Heart left ventricle (tissue), 16 donors: Measurements from ENCODE around the gene ULK4. TPM values are rescaled to one million over a fixed set of nuclear protein-coding genes. Genes with fewer than 3 reads are reported as not detected.
A peak's percentile ranks its signal among the peaks of the same experiment; 100 is the strongest.

Experiments
- ATAC-seq, 4 donors: fragments of 200-7000 bp; cut with Tn5 transposase; one replicate each; pipeline ENCODE4 v1.9.1; 2020 to 2022; ENCODE audit warnings: moderate library complexity in 4 of 4, mild to moderate bottlenecking in 3 of 4, moderate number of reproducible peaks in 1 of 4
- DNase-seq, 5 donors: peaks; one replicate each; pipeline ENCODE4 v3.0.0-alpha.2; 2020
- H3K27ac ChIP-seq, 12 donors: fragments of 200-600 bp; sonication (generic) in 4 of 12; one replicate each; pipeline versions ENCODE4 v1.5.0 to v1.8.0; 2016 to 2022; ENCODE audit warnings: mild to moderate bottlenecking in 2 of 12
- H3K27me3 ChIP-seq, 9 donors: fragments of 200-600 bp; sonication (generic) in 2 of 9; one replicate each; pipeline versions ENCODE4 v1.5.1 to v1.8.0; 2016 to 2022; ENCODE audit warnings: mild to moderate bottlenecking in 3 of 9
- H3K36me3 ChIP-seq, 9 donors: fragments of 200-600 bp; sonication (generic) in 2 of 9; one replicate each; pipeline versions ENCODE4 v1.5.0 to v1.8.0; 2018 to 2022; ENCODE audit warnings: mild to moderate bottlenecking in 2 of 9
- H3K4me1 ChIP-seq, 12 donors: fragments of 200-600 bp; sonication (generic) in 4 of 12; one replicate each; pipeline versions ENCODE4 v1.5.0 to v1.8.0; 2016 to 2022; ENCODE audit warnings: mild to moderate bottlenecking in 3 of 12
- H3K4me3 ChIP-seq, 12 donors: fragments of 200-600 bp; sonication (generic) in 4 of 12; one replicate each; pipeline versions ENCODE4 v1.5.0 to v1.8.0; 2017 to 2022; ENCODE audit warnings: mild to moderate bottlenecking in 9 of 12, moderate library complexity in 4 of 12
- H3K9me3 ChIP-seq, 12 donors: fragments of 200-600 bp; sonication (generic) in 4 of 12; one replicate each; pipeline versions ENCODE4 v1.5.0 to v1.8.0; 2016 to 2022; ENCODE audit warnings: mild to moderate bottlenecking in 1 of 12
- CTCF ChIP-seq, 12 donors: fragments of 200-600 bp; sonication (generic) in 4 of 12; IDR thresholded peaks; one replicate each; pipeline versions ENCODE4 v1.5.0 to v1.8.0; 2018 to 2022; ENCODE audit warnings: antibody characterized with exemption in 12 of 12, mild to moderate bottlenecking in 5 of 12
- POLR2A ChIP-seq, 2 donors: fragments of 450-650 bp; IDR thresholded peaks; one replicate each; pipeline ENCODE4 v1.6.1; 2017; ENCODE audit warnings: antibody characterized with exemption in 2 of 2, mild to moderate bottlenecking in 2 of 2, moderate library complexity in 2 of 2
- WGBS, 4 donors: extraction: QIAGEN DNeasy Blood & Tissue Kit in 2 of 4; methylation state at CpG; one replicate each; pipeline versions ENCODE4 v1.1.5 to v1.1.7; 2013 to 2018; 5-methylcytosine and 5-hydroxymethylcytosine counted together
- intact Hi-C, 10 donors: fragments of 100-400 bp; cut with DNase I; formaldehyde crosslinking; loops; one replicate each; pipeline versions ENCODE4 v1.11.1 to v1.14.2; 2022
- polyA plus RNA-seq, 2 donors: library from polyadenylated mRNA; stranded (reverse); fragments of 200-250 nt; gene quantifications; one replicate each; pipeline ENCODE4 v1.2.3, GENCODE V29; 2013
- total RNA-seq, 9 donors: library from RNA; depleted of rRNA in 2 of 9; stranded (reverse); fragments of >200 nt in 2 of 9; fragmentation: NEBNext Ultra II Directional in 3 of 9; extraction: Animal tissue kit (Norgen Biotek cat#: 25700) in 3 of 9; gene quantifications; one replicate each; pipeline versions ENCODE4 v1.1.0 to v1.2.4, GENCODE V29; 2016 to 2023
- donor health status: ischemic (EF 13 %, LVEDD 7.1; RV severe dilation, severe dysfunction).
- donor health status: healthy with polysubstance abuse.
- donor health status: DM: no; HTN: yes; CAD: no.
- donor health status: DM: no; HTN: no; CAD: no.
- donor health status: ischemic (EF 25% LVEDD 6.9; RV normal size, moderate dysfunction).
- donor health status: ischemic (EF 25% LVEDD 5.7; RV mildly dilated, moderate dysfunction).
- donor health status: healthy.
- donor health status: DM: yes; HTN: yes; CAD: no.
- donor health status: ischemic (EF 35%, LVEDD 5.7; RV mildly dilated, moderate dysfunction).
- donor health status: nonischemic (EF 11% LVEDD 7.7; RV severe dilation, severe dysfunction).
- donor health status: DM: yes; HTN: yes; CAD: no.
- donor health status: PGD.
- donor health status: ischemic (EF 29% LVEDD 5.4; RV normal size, mild dysfunction).
- donor health status: nonischemic (EF 23%, LVEDD 6.1; RV moderate dilation, normal function).

The ULK4 gene
- total and polyA plus RNA-seq, 11 donors, result 0.91 to 6.1 (median 2.1) TPM

DNA sequence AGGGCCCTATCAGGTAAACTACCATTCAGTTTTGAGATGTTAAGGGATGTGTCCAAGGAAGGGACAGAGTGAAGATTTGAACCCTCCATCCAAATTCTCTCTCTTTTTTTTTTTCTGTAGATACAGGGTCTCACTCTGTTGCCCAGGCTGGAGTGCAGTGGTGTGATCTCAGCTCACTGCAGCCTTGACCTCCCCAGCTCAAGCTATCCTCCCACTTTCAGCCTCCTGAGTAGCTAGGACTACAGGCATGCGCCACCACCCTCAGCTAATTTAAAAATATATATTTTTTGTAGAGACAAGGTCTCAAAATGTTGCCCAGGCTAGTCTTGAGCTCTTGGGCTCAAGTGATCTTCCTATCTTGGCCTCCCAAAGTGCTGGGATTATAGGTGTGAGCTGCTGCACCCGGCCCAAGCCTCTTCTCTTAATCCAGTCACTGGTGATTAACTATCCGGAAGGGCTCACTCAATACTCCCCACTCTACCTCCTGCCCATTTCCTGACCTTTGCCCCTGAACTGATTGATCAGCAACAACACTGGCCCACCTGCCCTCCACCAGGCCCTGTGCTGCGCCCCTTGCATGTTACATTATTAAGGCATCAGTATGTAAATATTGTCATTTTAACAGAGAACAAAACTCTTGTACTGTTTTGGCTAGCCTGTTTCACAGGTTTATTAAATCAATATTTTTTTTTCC, 597.9 kb downstream of the ULK4 start:
- 86 to 96% (median 93%) methylated on average over 4 of the region's 4 CpGs for WGBS, 4 donors
- TF ChIP-seq CTCF (IDR thresholded peaks at IDR 0.05) (no peak), POLR2A (IDR thresholded peaks at IDR 0.05) (no peak)
- Histone ChIP-seq H3K27me3 (no peaks in the 10 kb centered on the region), H3K27ac (no peak overlapping the region), H3K36me3 (no peaks in the 10 kb centered on the region), H3K4me1 (peaks cover 0 to 7% (median 0%) of the 10 kb centered on the region in 12 donors), H3K9me3 (no peaks in the 10 kb centered on the region), H3K4me3 (no peak overlapping the region)
- intact Hi-C loops, result no loop called here
- DNase-seq, result no peak
- no peak for ATAC-seq

- 27 to 55% (median 50%) methylated on average over 4 to 5 of the region's 5 CpGs for WGBS, 4 donors
- TF ChIP-seq CTCF (IDR thresholded peaks at IDR 0.05) (no peak), POLR2A (IDR thresholded peaks at IDR 0.05) (no peak)
- ATAC-seq (peak in 3 of 4 donors; percentile 22 to 64 (median 53)), DNase-seq (peak in 2 of 5 donors; percentile 28 to 37)
- no peak overlapping the region for H3K27ac ChIP-seq
- H3K4me1 ChIP-seq, result peaks cover 0 to 7% (median 0%) of the 10 kb centered on the region in 12 donors
- no peaks in the 10 kb centered on the region for H3K27me3 ChIP-seq
- no peaks in the 10 kb centered on the region for H3K9me3 ChIP-seq
- H3K36me3 ChIP-seq, result no peaks in the 10 kb centered on the region
- no peak overlapping the region for H3K4me3 ChIP-seq
- intact Hi-C loops, result no loop called here
Observed at GRCh38 chr3:41362638-41363559, 599.0 kb downstream of the ULK4 start.

DNA sequence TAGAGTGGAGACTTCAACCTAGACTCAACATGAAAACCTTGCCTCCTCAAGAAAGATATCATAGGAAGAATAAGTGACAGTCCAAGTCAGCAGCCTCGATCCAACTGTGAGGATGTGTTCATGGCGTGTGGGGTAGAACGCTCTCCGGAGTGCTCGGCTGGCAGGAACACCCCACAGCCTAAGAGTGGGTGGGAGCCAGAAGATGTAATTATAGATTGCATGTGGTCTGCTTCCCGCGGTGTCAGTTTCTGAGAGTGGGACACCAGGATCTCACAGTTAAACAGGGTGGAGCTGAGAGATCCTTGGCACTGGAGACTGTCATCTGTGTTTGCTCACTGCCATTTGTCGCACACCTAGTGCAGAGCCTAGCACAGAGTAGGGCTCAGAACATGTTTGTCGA, 604.6 kb downstream of the ULK4 start:
- Histone ChIP-seq H3K4me3 (no peak overlapping the region), H3K27ac (no peak overlapping the region), H3K27me3 (no peaks in the 10 kb centered on the region), H3K9me3 (no peaks in the 10 kb centered on the region), H3K4me1 (peaks cover 0 to 1% (median 0%) of the 10 kb centered on the region in 12 donors), H3K36me3 (no peaks in the 10 kb centered on the region)
- 76 to 83% (median 80%) methylated on average over 9 of the region's 9 CpGs for WGBS, 4 donors
- ATAC-seq (no peak), DNase-seq (no peak)
- TF ChIP-seq CTCF (IDR thresholded peaks at IDR 0.05) (no peak), POLR2A (IDR thresholded peaks at IDR 0.05) (no peak)
- intact Hi-C loops, result no loop called here

DNA sequence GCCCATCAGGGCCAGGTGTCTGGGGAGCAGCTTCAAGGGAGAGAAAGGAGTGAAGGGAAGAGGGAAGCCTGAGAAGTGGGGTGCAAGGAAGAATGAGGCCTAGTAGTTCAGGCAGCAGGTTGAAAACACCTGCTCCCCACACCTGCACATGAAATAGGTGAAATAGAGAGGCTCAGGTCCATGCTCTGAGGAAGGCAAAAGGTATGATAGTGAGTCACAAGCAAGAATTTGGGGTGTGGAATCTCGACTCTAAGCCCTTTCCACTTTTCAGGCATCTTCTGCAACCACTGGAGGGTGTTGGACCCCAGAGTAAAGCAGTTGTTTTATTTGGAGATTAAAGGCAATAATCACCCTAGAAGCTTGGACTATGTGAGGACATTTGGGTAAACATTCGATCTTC, 605.1 kb downstream of the ULK4 start:
- Histone ChIP-seq H3K9me3 (no peaks in the 10 kb centered on the region), H3K27ac (no peak overlapping the region), H3K4me3 (no peak overlapping the region), H3K36me3 (no peaks in the 10 kb centered on the region), H3K27me3 (no peaks in the 10 kb centered on the region), H3K4me1 (peaks cover 0 to 6% (median 0%) of the 10 kb centered on the region in 12 donors)
- 61 to 73% (median 68%) methylated on average over 2 of the region's 2 CpGs for WGBS, 4 donors
- DNase-seq, result no peak
- no peak for TF ChIP-seq POLR2A (IDR thresholded peaks at IDR 0.05)
- no peak for TF ChIP-seq CTCF (IDR thresholded peaks at IDR 0.05)
- intact Hi-C loops, result no loop called here
- no peak for ATAC-seq
